HFF-Myc (cell line): Measurements from ENCODE around the gene CAMTA1.

Source experiments
- DNase-seq: peaks from one replicate; pipeline ENCODE4 v3.0.0-alpha.2; 2011; ENCODE audit warnings: low read depth; ENCODE audit errors: extremely low read depth
- H3K4me3 ChIP-seq: replicated peaks from 2 replicates; pipeline ENCODE4 v1.5.1; 2011; ENCODE audit warnings: low read depth, mild to moderate bottlenecking, control low read depth, low read length
- CTCF ChIP-seq: IDR thresholded peaks from 2 replicates; pipeline ENCODE4 v1.5.1; 2012; ENCODE audit warnings: mild to moderate bottlenecking, low read depth, low read length, control low read depth; ENCODE audit errors: missing control alignments

CAMTA1 gene

GRCh38 chr1:7584157-7584556, 798.9 kb downstream of the CAMTA1 start:
- no peak for TF ChIP-seq CTCF
- DNase-seq = no peak
- no peak overlapping the region for H3K4me3 ChIP-seq

- H3K4me3 ChIP-seq = no peak overlapping the region
- DNase-seq = no peak
- no peak for TF ChIP-seq CTCF
These were observed 799.4 kb downstream of the CAMTA1 start for GRCh38 chr1:7584643-7585042.

GRCh38 chr1:7585216-7585907, 800.1 kb downstream of the CAMTA1 start:
- H3K4me3 ChIP-seq = no peak overlapping the region
- no peak for TF ChIP-seq CTCF
- DNase-seq = no peak

DNA sequence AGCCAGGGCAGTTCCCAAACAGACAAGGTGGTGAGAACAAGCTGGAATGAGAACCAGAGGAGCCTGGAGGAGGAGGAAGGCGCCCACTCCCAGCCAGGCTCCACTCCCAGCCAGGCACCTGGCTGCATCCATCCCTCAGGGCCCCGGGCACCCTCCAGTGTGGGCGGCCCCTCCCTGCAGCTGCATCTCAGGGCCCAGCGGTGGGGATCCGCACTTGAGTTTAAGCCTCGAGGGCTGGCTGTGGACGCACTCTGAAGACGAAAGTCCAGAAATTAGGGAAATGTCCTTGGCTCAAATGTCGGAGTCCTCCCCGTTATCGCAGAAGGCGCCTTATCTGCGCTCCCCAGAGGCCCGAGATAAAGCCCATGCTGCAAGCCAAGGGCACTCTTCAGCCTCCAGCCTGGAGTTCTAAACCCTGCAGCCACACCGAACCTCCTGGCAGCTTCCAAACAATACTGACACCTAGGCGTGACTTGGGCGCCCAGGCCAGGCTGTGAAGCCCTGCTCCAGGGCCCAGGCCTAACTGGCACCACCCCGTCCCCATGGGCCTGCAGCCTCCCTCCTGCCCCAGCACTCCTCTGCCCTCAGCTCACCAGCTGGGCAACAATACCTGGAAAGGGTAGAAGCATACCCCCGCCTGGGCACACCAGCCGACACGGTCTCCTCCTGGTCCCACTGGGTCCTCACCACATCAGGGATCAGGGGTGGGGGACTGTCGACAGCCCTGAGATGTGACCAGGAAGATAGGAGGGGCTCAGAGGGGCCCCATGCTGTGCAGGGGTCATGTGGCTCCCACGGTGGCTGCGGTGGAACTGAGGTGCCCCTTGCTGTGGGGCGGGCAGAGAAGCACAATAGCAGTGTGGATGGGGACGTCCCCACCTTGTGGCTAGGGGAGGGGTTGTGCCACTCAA, 801.0 kb downstream of the CAMTA1 start:
- no peak for TF ChIP-seq CTCF
- no peak for DNase-seq
- no peak overlapping the region for H3K4me3 ChIP-seq

- TF ChIP-seq CTCF = no peak
- DNase-seq = no peak
- H3K4me3 ChIP-seq = no peak overlapping the region
These were observed 802.0 kb downstream of the CAMTA1 start for GRCh38 chr1:7587108-7587772.

DNA sequence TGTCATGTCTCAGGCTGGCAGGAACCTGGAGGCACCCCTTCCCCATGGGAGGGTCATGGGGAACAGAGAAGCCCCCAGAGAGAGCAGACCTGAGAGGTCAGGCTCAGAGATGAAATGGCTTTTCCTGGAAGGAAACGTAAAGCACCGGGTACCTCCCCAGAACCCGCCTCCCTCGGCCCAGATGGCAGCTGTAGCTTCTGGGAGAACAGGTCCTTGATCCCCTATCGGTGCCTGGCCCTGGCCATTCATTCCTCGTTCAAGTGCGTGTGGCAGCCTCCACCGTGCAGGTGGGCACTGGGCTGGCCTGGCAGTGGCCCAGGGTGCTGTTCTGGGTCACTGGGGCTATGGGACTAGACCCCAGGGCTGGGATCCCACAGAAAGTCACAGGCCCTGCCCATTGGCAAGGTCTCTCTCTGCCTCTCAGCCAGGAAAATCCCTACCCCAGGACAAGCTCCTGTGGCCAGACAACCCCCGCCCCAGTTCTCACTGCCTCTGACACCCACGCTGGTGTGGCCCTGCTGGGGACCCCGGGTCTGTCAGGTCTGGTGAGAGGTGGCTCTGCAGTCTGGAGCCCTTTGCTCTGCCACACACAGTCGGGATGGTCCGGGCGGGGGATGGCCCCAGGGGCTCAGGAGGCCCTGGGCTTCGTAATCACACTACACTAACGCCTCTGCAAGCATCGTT, 802.7 kb downstream of the CAMTA1 start:
- no peak overlapping the region for H3K4me3 ChIP-seq
- TF ChIP-seq CTCF = no peak
- DNase-seq = no peak
